Urinary bladder (tissue), 4 donors: ENCODE data around the gene KCNH5. TPM values are rescaled to one million over a fixed set of nuclear protein-coding genes. Genes with fewer than 3 reads are reported as not detected.
A peak's percentile ranks its signal among the peaks of the same experiment; 100 is the strongest.

Experiments
- DNase-seq: peaks from one replicate; pipeline ENCODE4 v3.0.0-alpha.2; 2015; ENCODE audit errors: extremely low spot score
- H3K27ac ChIP-seq: one replicate; pipeline ENCODE4 v1.5.1; 2013; ENCODE audit warnings: low read depth, mild to moderate bottlenecking, moderate library complexity
- H3K36me3 ChIP-seq: one replicate; pipeline ENCODE4 v1.6.1; 2013; ENCODE audit warnings: mild to moderate bottlenecking, moderate library complexity; ENCODE audit not compliant: insufficient read depth
- H3K4me1 ChIP-seq: one replicate; pipeline ENCODE4 v1.6.1; 2013; ENCODE audit warnings: mild to moderate bottlenecking, moderate library complexity; ENCODE audit not compliant: insufficient read depth
- H3K4me3 ChIP-seq: one replicate; pipeline ENCODE4 v1.5.1; 2013; ENCODE audit warnings: low read depth, low read length
- WGBS: extraction: QIAGEN DNeasy Blood & Tissue Kit; methylation state at CpG from one replicate; pipeline ENCODE4 v1.1.7; 2013; 5-methylcytosine and 5-hydroxymethylcytosine counted together
- polyA plus RNA-seq: library from polyadenylated mRNA; stranded (reverse); fragments of 200-250 nt; gene quantifications from one replicate; pipeline ENCODE4 v1.2.3, GENCODE V29; 2013
- total RNA-seq: library from RNA; depleted of rRNA; stranded (reverse); fragments of >200 nt; gene quantifications from one replicate; pipeline ENCODE4 v1.2.3, GENCODE V29; 2014
- donor health status: healthy with polysubstance abuse.
- donor health status: healthy.

The KCNH5 gene
- 6.7 TPM for total RNA-seq
- polyA plus RNA-seq: 0.10 TPM

DNA sequence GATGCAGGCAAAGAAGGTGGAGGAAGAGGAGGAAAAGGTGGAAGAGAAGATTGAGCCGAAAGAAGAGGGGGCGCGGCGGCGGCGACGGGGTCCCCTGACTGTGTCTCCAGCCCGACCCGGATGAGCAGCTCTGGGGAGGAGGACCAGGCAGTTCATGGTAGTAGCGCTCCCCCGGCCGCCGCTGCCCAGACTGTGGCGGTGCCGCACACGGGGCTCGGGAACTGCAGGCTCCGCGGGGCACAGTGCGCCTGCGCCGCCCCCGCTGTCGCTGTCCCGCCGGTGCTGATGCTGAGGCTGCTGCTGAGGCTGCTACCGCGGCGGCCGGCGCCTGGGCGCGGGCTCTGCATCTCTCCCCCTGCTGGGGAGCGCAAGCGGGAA, at the start of gene KCNH5:
Gene KCNH5 (minus strand): TSS at position 225 of the 378 bp plus-strand sequence. CDS start 272 bp downstream, outside the sequence.
- 1% methylated on average over 35 of the region's 35 CpGs for WGBS
- Histone ChIP-seq H3K27ac (no peak within 1 kb of the TSS), H3K4me1 (no peaks in the 10 kb centered on the region), H3K4me3 (peak within 1 kb of the TSS; percentile 34), H3K36me3 (no peaks in the 10 kb centered on the region)
- DNase-seq: no peak

DNA sequence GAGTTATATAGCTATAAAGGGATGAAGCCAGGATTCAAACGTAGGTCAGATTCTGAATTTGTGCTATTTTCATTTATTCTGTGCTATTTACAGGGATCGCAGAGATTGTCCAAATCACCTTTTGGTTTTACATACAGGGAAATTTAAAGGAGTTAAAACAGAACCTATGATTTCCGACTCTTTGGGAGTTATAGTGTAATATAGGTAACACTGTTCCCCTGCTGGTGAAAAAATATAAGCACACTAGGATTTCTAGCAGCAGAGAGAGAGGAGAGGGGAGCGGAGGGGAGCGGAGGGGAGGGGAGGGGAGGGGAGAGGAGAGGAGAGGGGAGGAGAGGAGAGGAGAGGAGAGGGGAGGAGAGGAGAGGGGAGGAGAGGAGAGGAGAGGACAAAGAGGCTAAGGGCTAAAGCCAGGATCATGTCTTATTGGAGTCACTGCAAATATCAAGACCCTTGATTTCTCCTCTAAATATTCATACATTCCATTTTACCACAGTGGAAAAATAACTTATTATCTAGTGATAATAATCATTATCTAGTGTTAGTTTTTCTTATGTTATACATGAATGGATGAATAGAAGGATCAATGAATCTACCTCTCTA, 46.2 kb upstream of the KCNH5 start:
- Histone ChIP-seq H3K4me1 (no peaks in the 10 kb centered on the region), H3K4me3 (no peak overlapping the region), H3K36me3 (no peaks in the 10 kb centered on the region), H3K27ac (no peak overlapping the region)
- 90% methylated on average over 4 of the region's 5 CpGs for WGBS
- no peak for DNase-seq

DNA sequence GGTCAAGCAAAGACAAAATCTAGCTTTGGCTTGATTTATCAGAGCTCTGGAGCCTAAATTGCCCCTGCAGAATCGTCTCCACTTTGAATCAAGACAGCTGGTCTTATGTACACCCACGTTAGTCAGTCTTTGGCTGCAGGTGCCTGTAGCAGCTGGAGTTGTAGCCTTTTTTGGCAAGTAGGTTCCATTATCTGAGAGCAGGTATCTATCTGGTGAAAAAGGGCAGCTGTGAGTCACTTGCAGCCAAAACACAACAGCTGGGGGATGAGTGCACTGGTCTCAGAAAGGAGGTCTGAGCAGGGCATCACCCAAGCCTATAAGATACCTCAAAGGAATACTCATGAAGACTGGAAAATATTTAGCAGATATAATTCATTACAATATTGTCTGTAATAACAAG, 43.6 kb upstream of the KCNH5 start:
- no peaks in the 10 kb centered on the region for H3K4me1 ChIP-seq
- DNase-seq: no peak
- H3K36me3 ChIP-seq: no peaks in the 10 kb centered on the region
- 20% methylated on average over 2 of the region's 2 CpGs for WGBS
- no peak overlapping the region for H3K4me3 ChIP-seq
- no peak overlapping the region for H3K27ac ChIP-seq

GRCh38 chr14:63078569-63078968, 33.3 kb upstream of the KCNH5 start:
- Histone ChIP-seq H3K4me1 (no peaks in the 10 kb centered on the region), H3K27ac (no peak overlapping the region), H3K36me3 (no peaks in the 10 kb centered on the region), H3K4me3 (no peak overlapping the region)
- WGBS: 34% methylated on average over 1 of the region's 1 CpG
- DNase-seq: no peak

- no peaks in the 10 kb centered on the region for H3K4me1 ChIP-seq
- H3K27ac ChIP-seq: no peak overlapping the region
- DNase-seq: no peak
- H3K36me3 ChIP-seq: no peaks in the 10 kb centered on the region
- H3K4me3 ChIP-seq: no peak overlapping the region
Observed at GRCh38 chr14:63076488-63076887, 31.2 kb upstream of the KCNH5 start.

- no peaks in the 10 kb centered on the region for H3K36me3 ChIP-seq
- DNase-seq: no peak
- WGBS: 75% methylated on average over 1 of the region's 1 CpG
- H3K27ac ChIP-seq: no peak overlapping the region
- no peak overlapping the region for H3K4me3 ChIP-seq
- no peaks in the 10 kb centered on the region for H3K4me1 ChIP-seq
Observed at GRCh38 chr14:63055631-63056030, 10.4 kb upstream of the KCNH5 start.

GRCh38 chr14:63051992-63052391, 6.7 kb upstream of the KCNH5 start:
- H3K4me1 ChIP-seq: no peaks in the 10 kb centered on the region
- H3K36me3 ChIP-seq: no peaks in the 10 kb centered on the region
- no peak overlapping the region for H3K27ac ChIP-seq
- DNase-seq: no peak
- 35% methylated on average over 4 of the region's 4 CpGs for WGBS
- no peak overlapping the region for H3K4me3 ChIP-seq

- H3K4me3 ChIP-seq: no peak overlapping the region
- WGBS: 88% methylated on average over 2 of the region's 2 CpGs
- DNase-seq: no peak
Observed at GRCh38 chr14:63051301-63051700, 6.0 kb upstream of the KCNH5 start.

DNA sequence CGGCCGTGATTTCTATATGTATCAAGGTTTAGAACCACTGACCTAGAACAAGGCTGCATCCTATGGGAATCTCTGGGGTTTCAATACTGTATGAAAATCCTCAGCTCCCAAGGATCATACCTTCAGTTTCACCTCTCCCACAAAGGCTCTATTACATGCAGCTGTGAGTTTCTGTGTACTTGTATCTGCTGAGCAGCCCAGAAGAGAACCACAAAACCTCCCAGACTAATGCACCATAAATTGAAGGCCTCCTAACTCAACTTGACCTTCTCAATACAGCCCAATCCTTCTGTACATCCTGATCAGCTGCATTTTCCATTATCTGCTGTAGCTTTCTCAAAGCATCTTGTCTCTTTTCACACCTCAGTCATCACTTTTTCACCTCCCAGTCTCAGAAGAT, 5.4 kb upstream of the KCNH5 start:
- Histone ChIP-seq H3K36me3 (no peaks in the 10 kb centered on the region), H3K27ac (no peak overlapping the region), H3K4me1 (no peaks in the 10 kb centered on the region), H3K4me3 (no peak overlapping the region)
- WGBS: 95% methylated on average over 2 of the region's 2 CpGs
- DNase-seq: no peak

More at GRCh38 chr14:63051301-63051700, 6.0 kb upstream of the KCNH5 start:
- H3K36me3 ChIP-seq: no peaks in the 10 kb centered on the region
- H3K27ac ChIP-seq: no peak overlapping the region
- H3K4me1 ChIP-seq: no peaks in the 10 kb centered on the region

GRCh38 chr14:63046339-63047268, 1.3 kb upstream of the KCNH5 start:
- no peaks in the 10 kb centered on the region for H3K36me3 ChIP-seq
- 15% methylated on average over 23 of the region's 23 CpGs for WGBS
- H3K4me1 ChIP-seq: no peaks in the 10 kb centered on the region
- no peak overlapping the region for H3K27ac ChIP-seq
- DNase-seq: no peak
- H3K4me3 ChIP-seq: peak overlapping the region; percentile 34

GRCh38 chr14:63045612-63046320, 508 bp upstream of the KCNH5 start:
- Histone ChIP-seq H3K27ac (no peak overlapping the region), H3K4me3 (peak overlapping the region; percentile 34), H3K4me1 (no peaks in the 10 kb centered on the region), H3K36me3 (no peaks in the 10 kb centered on the region)
- no peak for DNase-seq
- WGBS: under 1% methylated on average over 70 of the region's 70 CpGs

- WGBS: 9% methylated on average over 3 of the region's 3 CpGs
- no peak overlapping the region for H3K27ac ChIP-seq
- H3K4me1 ChIP-seq: no peaks in the 10 kb centered on the region
- no peaks in the 10 kb centered on the region for H3K36me3 ChIP-seq
- DNase-seq: no peak
- no peak overlapping the region for H3K4me3 ChIP-seq
Observed at GRCh38 chr14:63039866-63040265, 5.4 kb downstream of the KCNH5 start.

DNA sequence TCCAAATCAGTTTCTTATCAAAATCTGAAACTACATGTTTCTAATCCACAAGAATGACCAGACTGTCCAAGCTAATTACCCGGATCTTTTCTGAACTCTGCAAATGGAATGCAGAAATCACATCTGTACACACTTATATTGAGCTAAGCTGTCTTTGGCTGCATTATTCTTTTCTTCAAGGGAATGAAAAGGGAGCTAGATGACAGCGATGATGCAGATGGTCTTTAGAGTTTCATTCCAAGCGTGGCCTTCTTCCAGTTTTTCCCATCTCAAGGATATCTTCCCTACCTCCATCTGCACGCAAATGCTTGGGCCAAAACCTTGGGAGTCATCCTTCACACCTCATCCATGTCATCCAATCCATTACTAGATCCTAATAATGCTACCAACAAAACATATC, 12.6 kb downstream of the KCNH5 start:
- H3K4me3 ChIP-seq: no peak overlapping the region
- H3K36me3 ChIP-seq: no peaks in the 10 kb centered on the region
- H3K4me1 ChIP-seq: no peaks in the 10 kb centered on the region
- 53% methylated on average over 4 of the region's 4 CpGs for WGBS
- no peak for DNase-seq
- H3K27ac ChIP-seq: no peak overlapping the region

DNA sequence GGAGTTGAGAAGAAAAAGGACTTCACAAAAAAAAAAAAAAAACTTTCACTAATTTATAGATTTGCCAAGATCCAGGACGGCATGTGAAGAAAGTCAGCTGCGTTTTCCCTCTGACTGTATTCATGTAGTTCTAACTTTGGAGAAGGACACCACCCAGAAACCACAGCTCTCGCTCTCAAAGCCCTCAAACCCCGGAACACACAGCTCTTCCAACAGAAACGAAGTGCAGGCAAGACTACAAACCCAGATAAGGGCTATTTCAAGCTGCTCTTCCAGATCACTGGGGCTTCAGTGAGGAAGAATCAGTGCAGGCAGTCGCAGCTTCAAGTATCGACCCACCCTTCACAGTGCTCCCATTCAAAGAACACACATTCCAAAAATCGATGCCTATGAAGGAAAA, 13.2 kb downstream of the KCNH5 start:
- DNase-seq: no peak
- Histone ChIP-seq H3K4me3 (no peak overlapping the region), H3K36me3 (no peaks in the 10 kb centered on the region), H3K4me1 (no peaks in the 10 kb centered on the region), H3K27ac (no peak overlapping the region)
- 26% methylated on average over 8 of the region's 8 CpGs for WGBS
